Neutrophil (primary cell): ENCODE data around the gene TEX2.
A peak's percentile ranks its signal among the peaks of the same experiment; 100 is the strongest.

Experiments
- H3K27ac ChIP-seq: fragments of 200-600 bp; sonication (generic); 2 replicates; pipeline ENCODE4 v1.5.1; 2016; ENCODE audit warnings: mild to moderate bottlenecking, moderate library complexity
- H3K27me3 ChIP-seq: fragments of 200-600 bp; sonication (generic); 2 replicates; pipeline ENCODE4 v1.6.0; 2016; ENCODE audit warnings: mild to moderate bottlenecking
- H3K36me3 ChIP-seq: fragments of 200-600 bp; sonication (generic); 2 replicates; pipeline ENCODE4 v1.5.1; 2017
- H3K4me1 ChIP-seq, 2 experiments: fragments of 200-600 bp in 1 of 2; sonication (generic) in 1 of 2; 1 replicate in 1 of 2; 2 replicates in 1 of 2; pipeline versions ENCODE4 v1.5.1 to v1.6.1; 2013 to 2016; ENCODE audit warnings: low read depth in 1 of 2, low read length in 1 of 2, mild to moderate bottlenecking in 1 of 2, moderate library complexity in 1 of 2; ENCODE audit not compliant: control insufficient read depth in 1 of 2, insufficient read depth in 1 of 2
- H3K4me3 ChIP-seq, 2 experiments: fragments of 200-600 bp in 1 of 2; sonication (generic) in 1 of 2; 1 replicate in 1 of 2; 2 replicates in 1 of 2; pipeline ENCODE4 v1.5.1; 2013 to 2016; ENCODE audit warnings: low read depth in 1 of 2, low read length in 1 of 2, mild to moderate bottlenecking in 1 of 2, moderate library complexity in 1 of 2
- H3K9me3 ChIP-seq: fragments of 200-600 bp; sonication (generic); 2 replicates; pipeline ENCODE4 v1.5.1; 2016
- TF ChIP-seq, protein P1 (sequence below): fragments of 200-600 bp; sonication (generic); IDR thresholded peaks from 2 replicates; pipeline ENCODE4 v1.5.1; 2016; ENCODE audit warnings: antibody characterized with exemption

Gene TEX2, protein sequence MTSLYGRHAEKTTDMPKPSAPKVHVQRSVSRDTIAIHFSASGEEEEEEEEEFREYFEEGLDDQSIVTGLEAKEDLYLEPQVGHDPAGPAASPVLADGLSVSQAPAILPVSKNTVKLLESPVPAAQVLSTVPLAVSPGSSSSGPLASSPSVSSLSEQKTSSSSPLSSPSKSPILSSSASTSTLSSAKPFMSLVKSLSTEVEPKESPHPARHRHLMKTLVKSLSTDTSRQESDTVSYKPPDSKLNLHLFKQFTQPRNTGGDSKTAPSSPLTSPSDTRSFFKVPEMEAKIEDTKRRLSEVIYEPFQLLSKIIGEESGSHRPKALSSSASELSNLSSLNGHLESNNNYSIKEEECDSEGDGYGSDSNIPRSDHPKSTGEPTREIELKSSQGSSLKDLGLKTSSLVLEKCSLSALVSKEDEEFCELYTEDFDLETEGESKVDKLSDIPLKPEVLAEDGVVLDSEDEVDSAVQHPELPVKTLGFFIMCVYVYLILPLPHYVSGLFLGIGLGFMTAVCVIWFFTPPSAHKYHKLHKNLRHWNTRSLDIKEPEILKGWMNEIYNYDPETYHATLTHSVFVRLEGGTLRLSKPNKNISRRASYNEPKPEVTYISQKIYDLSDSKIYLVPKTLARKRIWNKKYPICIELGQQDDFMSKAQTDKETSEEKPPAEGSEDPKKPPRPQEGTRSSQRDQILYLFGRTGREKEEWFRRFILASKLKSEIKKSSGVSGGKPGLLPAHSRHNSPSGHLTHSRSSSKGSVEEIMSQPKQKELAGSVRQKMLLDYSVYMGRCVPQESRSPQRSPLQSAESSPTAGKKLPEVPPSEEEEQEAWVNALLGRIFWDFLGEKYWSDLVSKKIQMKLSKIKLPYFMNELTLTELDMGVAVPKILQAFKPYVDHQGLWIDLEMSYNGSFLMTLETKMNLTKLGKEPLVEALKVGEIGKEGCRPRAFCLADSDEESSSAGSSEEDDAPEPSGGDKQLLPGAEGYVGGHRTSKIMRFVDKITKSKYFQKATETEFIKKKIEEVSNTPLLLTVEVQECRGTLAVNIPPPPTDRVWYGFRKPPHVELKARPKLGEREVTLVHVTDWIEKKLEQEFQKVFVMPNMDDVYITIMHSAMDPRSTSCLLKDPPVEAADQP

DNA sequence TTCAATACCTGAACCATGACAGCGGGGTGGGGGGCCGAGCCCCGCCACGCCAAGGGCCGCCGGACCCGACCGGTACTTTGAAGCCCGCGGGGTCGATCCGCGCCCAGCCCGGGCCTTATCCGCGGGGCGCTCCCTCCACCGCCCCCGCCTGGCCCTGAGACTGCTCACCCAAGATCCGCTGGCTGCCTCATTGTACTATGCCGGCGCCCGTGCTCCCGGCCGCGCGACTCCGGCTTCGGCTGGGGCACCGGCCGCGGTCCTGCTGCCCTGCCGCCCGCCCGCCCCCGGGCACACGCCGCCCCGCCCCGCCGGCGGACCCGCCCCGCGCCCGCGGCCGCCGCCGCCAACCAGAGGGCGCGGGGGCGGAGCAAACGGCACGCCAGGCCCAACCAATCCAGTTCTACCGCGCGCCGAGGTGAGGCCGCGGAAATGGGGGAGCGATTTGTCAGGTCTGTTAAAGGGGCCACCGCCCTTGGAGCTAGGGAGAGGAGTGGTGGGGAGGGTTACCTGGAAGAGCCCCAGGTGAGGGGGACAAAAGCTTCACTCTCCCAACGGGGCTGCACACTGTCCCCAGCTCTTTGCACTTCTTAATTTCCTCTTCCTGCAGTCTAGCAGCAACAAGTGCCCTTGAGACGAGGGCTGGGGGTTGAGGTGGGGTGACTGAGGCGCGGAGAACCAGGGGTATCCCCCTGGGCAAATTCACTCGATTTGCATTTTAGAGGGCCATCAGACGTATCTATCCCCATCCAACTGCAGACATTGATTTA, at the start of gene TEX2:
Gene TEX2 (minus strand): TSS at position 261 of the 767 bp plus-strand sequence. CDS start 49,043 bp downstream, outside the sequence.
- TF ChIP-seq, protein P1, sequence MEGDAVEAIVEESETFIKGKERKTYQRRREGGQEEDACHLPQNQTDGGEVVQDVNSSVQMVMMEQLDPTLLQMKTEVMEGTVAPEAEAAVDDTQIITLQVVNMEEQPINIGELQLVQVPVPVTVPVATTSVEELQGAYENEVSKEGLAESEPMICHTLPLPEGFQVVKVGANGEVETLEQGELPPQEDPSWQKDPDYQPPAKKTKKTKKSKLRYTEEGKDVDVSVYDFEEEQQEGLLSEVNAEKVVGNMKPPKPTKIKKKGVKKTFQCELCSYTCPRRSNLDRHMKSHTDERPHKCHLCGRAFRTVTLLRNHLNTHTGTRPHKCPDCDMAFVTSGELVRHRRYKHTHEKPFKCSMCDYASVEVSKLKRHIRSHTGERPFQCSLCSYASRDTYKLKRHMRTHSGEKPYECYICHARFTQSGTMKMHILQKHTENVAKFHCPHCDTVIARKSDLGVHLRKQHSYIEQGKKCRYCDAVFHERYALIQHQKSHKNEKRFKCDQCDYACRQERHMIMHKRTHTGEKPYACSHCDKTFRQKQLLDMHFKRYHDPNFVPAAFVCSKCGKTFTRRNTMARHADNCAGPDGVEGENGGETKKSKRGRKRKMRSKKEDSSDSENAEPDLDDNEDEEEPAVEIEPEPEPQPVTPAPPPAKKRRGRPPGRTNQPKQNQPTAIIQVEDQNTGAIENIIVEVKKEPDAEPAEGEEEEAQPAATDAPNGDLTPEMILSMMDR = peak; percentile 14
- Histone ChIP-seq H3K36me3 (no peaks in the 10 kb centered on the region), H3K4me1 (peaks cover 40 to 46% of the 10 kb centered on the region in 2 experiments), H3K9me3 (no peaks in the 10 kb centered on the region), H3K27me3 (no peaks in the 10 kb centered on the region), H3K4me3 (peak within 1 kb of the TSS; percentile 83 to 91), H3K27ac (peak within 1 kb of the TSS; percentile 79)

DNA sequence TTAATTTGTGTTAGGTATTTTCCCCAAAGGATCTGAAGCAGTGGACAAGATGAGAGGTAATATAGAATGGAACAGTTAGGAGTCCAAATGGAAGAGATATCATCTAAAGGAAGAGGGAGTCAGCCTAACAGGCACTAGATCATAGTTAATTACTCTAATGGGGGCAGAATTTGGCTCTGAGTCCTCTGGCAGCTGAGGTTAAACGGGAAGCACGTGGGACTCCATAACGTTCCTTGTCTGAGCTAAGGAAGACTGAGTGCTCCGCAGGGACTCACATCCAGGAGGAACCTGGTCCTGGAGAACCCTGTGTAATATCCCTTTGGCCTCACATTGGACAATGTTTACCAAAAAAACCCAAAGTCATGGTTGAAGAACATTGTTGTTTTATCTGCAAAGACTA, 46.6 kb upstream of the TEX2 start:
- no peak overlapping the region for H3K4me3 ChIP-seq
- no peaks in the 10 kb centered on the region for H3K9me3 ChIP-seq
- no peaks in the 10 kb centered on the region for H3K36me3 ChIP-seq
- TF ChIP-seq, protein P1 = no peak
- H3K4me1 ChIP-seq = peaks cover 9 to 16% of the 10 kb centered on the region in 2 experiments
- no peak overlapping the region for H3K27ac ChIP-seq
- no peaks in the 10 kb centered on the region for H3K27me3 ChIP-seq

DNA sequence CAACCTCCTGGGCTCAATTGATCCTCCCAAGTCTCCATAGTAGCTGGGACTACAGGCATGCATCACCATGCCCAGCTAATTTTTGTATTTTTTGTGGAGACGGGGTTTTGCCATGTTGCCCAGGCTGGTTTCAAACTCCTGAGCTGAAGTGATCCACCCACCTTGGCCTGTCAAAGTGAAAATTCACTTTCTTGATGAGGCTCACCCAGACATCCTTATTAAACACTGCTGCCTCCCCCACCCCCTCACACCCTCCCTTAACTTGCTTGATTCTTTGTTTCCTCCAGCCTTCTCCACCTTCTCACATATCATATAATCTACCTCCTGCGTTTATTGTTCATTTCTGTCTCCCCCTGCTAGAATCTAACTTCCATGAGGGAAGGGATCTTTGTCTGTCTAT, 46.0 kb upstream of the TEX2 start:
- Histone ChIP-seq H3K27me3 (no peaks in the 10 kb centered on the region), H3K4me1 (peaks cover 9 to 16% of the 10 kb centered on the region in 2 experiments), H3K4me3 (no peak overlapping the region), H3K9me3 (no peaks in the 10 kb centered on the region), H3K27ac (no peak overlapping the region), H3K36me3 (no peaks in the 10 kb centered on the region)
- TF ChIP-seq, protein P1 = no peak

DNA sequence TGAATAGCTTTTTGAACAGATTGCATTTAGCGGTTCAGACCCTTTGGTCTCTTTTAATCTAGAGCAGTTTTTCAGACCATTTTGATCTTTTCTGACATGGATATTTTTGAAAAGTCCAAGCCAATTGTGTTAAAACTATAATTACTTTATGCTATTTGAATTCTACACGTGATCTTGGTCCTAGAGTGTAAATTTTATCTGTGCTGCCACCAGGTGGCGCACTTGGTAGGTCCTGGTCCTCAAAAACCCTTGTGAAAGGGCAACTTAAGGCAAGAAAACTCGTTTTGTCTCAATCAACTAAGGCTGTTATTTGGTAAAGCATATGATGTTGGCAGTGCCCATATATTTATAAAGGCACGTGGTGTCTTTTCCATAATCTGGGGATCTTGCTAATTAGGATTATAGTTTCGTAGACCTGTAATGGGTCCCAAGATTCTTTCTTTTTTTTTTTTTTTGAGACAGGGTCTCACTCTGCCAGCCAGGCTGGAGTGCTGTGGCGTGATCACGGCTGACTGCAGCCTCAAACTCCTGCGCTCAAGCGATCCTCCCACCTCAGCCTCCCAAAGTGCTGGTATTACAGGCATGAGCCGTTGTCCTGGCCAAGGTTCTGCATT, 43.9 kb upstream of the TEX2 start:
- TF ChIP-seq, protein P1 = peak; percentile 74
- Histone ChIP-seq H3K27me3 (no peaks in the 10 kb centered on the region), H3K9me3 (no peaks in the 10 kb centered on the region), H3K4me1 (peaks cover 20 to 27% of the 10 kb centered on the region in 2 experiments), H3K36me3 (no peaks in the 10 kb centered on the region), H3K27ac (no peak overlapping the region), H3K4me3 (no peak overlapping the region)
